A204.1 (cell line): ENCODE data around the gene GNPDA2.
"Not testable (repeated sequence)": the region's sequence is repeated elsewhere in the genome, so short reads cannot be mapped to it uniquely, and the experiment has no call there.

Source experiments
- FAIRE-seq: peaks from 2 replicates; lab custom pipeline; 2012; peaks lifted over from hg19 to GRCh38; lab: Jason Lieb, UNC

Gene GNPDA2

GRCh38 chr4:44726038-44726871, at the start of gene GNPDA2:
Gene GNPDA2 (minus strand): TSS chr4:44726556. CDS start chr4:44722207, 4,349 bp downstream.
- no peak for FAIRE-seq

GRCh38 chr4:44772340-44772739, 46.0 kb upstream of the GNPDA2 start:
- FAIRE-seq = no peak

GRCh38 chr4:44771789-44772188, 45.4 kb upstream of the GNPDA2 start:
- no peak for FAIRE-seq

- no peak for FAIRE-seq
Measured at GRCh38 chr4:44766453-44766852, 40.1 kb upstream of the GNPDA2 start.

- FAIRE-seq = no peak
Measured at GRCh38 chr4:44765116-44765515, 38.8 kb upstream of the GNPDA2 start.

GRCh38 chr4:44761306-44761705, 35.0 kb upstream of the GNPDA2 start:
- FAIRE-seq = no peak

- FAIRE-seq = peak; percentile 97
Measured at GRCh38 chr4:44760142-44760898, 34.0 kb upstream of the GNPDA2 start.

GRCh38 chr4:44756559-44756958, 30.2 kb upstream of the GNPDA2 start:
- FAIRE-seq = no peak

- no peak for FAIRE-seq
Measured at GRCh38 chr4:44740201-44740600, 13.8 kb upstream of the GNPDA2 start.

GRCh38 chr4:44738615-44739014, 12.3 kb upstream of the GNPDA2 start:
- FAIRE-seq = no peak

GRCh38 chr4:44736900-44737299, 10.5 kb upstream of the GNPDA2 start:
- FAIRE-seq = no peak

GRCh38 chr4:44728694-44729093, 2.3 kb upstream of the GNPDA2 start:
- FAIRE-seq = not testable (repeated sequence)

GRCh38 chr4:44727471-44727870, 1.1 kb upstream of the GNPDA2 start:
- no peak for FAIRE-seq

- no peak for FAIRE-seq
Measured at GRCh38 chr4:44725726-44726037, 674 bp downstream of the GNPDA2 start.

- no peak for FAIRE-seq
Measured at GRCh38 chr4:44725166-44725565, 1.2 kb downstream of the GNPDA2 start.

GRCh38 chr4:44722001-44722400, 4.4 kb downstream of the GNPDA2 start:
- FAIRE-seq = no peak

GRCh38 chr4:44720371-44720770, 6.0 kb downstream of the GNPDA2 start:
- FAIRE-seq = no peak

- FAIRE-seq = no peak
Measured at GRCh38 chr4:44716597-44716996, 9.8 kb downstream of the GNPDA2 start.

- FAIRE-seq = no peak
Measured at GRCh38 chr4:44713125-44713524, 13.2 kb downstream of the GNPDA2 start.

GRCh38 chr4:44704673-44705072, 21.7 kb downstream of the GNPDA2 start:
- peak; percentile 9 for FAIRE-seq

GRCh38 chr4:44701037-44701436, 25.3 kb downstream of the GNPDA2 start:
- FAIRE-seq = no peak

GRCh38 chr4:44700427-44700826, 25.9 kb downstream of the GNPDA2 start:
- FAIRE-seq = no peak

- no peak for FAIRE-seq
Measured at GRCh38 chr4:44684648-44685047, 41.7 kb downstream of the GNPDA2 start.

GRCh38 chr4:44679060-44679459, 47.3 kb downstream of the GNPDA2 start:
- FAIRE-seq = no peak
